H4 (cell line): ENCODE measurements around the gene PKNOX1. TPM values are rescaled to one million over a fixed set of nuclear protein-coding genes. Genes with fewer than 3 reads are reported as not detected.
"Not testable (repeated sequence)": the region's sequence is repeated elsewhere in the genome, so short reads cannot be mapped to it uniquely, and the experiment has no call there.

Source experiments
- DNase-seq: peaks from one replicate; pipeline ENCODE4 v3.0.0-alpha.2; 2015; ENCODE audit warnings: low spot score
- total RNA-seq: library from RNA; depleted of rRNA; stranded (reverse); fragments of >200 nt; shearing (Covaris generic); gene quantifications from 2 replicates; pipeline ENCODE4 v1.2.3, GENCODE V29; 2014; rRNA removed

PKNOX1 gene
- total RNA-seq, 1 experiment from 2014 or later: 31.4 TPM

GRCh38 chr21:43045876-43046821, 71.8 kb downstream of the PKNOX1 start:
- not testable (repeated sequence) for DNase-seq

DNA sequence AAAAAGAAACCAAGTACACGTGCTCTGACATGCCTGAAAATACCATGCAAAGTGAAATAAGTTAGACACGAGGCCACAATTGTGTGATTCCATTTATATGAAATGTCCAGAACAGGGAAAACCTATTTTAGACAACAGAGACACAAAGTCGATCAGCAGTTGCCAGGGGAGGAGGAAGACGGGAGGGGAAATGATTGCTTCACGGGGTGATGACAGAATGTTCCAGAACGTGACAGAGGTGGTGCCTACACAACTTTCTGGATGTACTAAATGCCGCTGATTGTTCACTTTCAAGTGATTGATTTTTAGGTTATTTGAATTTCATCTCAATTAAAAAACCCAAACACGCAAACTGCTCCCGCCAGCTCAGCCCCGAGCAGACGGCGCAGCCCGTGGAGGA, 78.8 kb downstream of the PKNOX1 start:
- DNase-seq: not testable (repeated sequence)

GRCh38 chr21:43062955-43063664, 88.7 kb downstream of the PKNOX1 start:
- DNase-seq: not testable (repeated sequence)

GRCh38 chr21:43064265-43064917, 90.0 kb downstream of the PKNOX1 start:
- DNase-seq: not testable (repeated sequence)

GRCh38 chr21:43065991-43066390, 91.6 kb downstream of the PKNOX1 start:
- DNase-seq: not testable (repeated sequence)

GRCh38 chr21:43066690-43067089, 92.3 kb downstream of the PKNOX1 start:
- not testable (repeated sequence) for DNase-seq

DNA sequence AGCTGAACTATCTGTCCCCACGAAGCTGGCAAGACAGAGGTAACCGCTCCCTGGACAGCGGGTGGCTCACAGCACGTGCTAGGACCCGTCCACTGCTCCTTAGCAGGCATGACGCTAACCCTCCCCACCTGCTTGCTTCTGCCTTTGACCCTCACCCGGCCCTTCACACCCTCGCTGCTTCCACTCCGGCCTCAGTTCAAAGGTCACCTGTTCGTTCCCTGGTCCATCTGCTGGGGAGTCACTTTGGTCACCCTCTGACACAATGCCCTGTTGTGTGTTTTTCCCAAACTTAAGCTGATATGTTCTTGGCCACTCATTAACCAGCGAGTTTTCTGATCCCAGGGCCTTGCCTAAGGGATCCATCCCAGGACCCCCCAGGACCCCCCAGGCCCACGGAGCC, 93.7 kb downstream of the PKNOX1 start:
- not testable (repeated sequence) for DNase-seq

GRCh38 chr21:43069682-43070081, 95.3 kb downstream of the PKNOX1 start:
- not testable (repeated sequence) for DNase-seq

DNA sequence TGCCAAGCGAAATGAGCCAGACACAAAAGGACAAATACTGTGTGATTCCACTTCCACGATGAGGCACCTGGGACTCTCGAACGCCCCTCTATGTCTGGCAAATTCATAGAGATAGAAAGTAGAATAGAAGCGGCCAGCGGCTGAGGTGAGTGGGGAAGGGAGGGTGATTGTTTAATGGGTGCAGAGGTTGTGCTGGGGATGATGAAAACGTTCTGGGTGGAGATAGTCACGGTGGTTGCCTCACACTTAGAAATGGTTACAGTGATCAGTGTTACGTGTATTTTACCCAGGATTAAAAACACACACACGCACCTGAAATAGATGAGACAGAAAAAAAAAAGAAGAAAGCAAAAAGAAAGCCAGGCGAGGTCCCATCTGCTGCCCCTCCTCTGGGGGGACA, 98.4 kb downstream of the PKNOX1 start:
- DNase-seq: not testable (repeated sequence)

- not testable (repeated sequence) for DNase-seq
Measured at GRCh38 chr21:43074401-43075169, 100.2 kb downstream of the PKNOX1 start.

GRCh38 chr21:43075170-43076022, 101.0 kb downstream of the PKNOX1 start, which contains the start of gene CBS:
CBS (minus strand) TSS chr21:43075835; CDS start chr21:43072193, 3,642 bp downstream.
- not testable (repeated sequence) for DNase-seq

DNA sequence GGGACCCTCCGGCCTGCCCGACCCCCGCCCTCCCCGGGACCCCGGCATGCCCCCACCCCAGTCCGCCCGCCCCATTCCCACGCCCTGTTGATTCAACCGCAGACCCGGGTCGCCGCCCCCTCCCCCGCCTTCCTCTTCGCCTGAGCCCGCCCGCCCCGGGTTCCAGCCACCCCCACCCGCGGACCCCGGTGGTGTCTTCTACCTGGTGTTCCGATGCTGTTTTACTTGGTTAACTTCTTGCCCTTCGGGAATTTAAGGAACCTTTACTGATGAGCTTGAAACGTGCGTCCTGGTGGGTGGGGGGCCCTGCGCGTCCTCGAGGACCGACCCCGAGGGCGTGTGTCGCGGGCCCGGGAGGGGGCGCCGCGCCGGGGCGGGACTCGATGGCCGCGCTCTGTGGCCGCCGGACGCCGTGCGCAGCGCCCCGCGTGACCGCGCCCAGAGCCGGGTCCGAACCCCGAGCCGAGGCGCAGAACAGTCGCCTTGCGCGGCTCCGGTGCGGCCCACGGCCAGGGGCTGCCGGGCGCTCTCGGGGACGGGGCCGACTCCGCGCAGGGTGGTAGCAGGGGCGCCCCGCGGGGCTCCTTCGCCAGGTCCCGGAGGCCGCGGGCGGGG, 101.8 kb downstream of the PKNOX1 start:
- not testable (repeated sequence) for DNase-seq

- DNase-seq: not testable (repeated sequence)
Measured at GRCh38 chr21:43076643-43077042, 102.3 kb downstream of the PKNOX1 start.

- not testable (repeated sequence) for DNase-seq
Measured at GRCh38 chr21:43082587-43083300, 108.4 kb downstream of the PKNOX1 start.

Other genes starting within 250 kb of the PKNOX1 start
- gene WDR4, start 95.0 kb upstream of the PKNOX1 start, total RNA-seq: 4.8 and 7.1 TPM in 2 replicates
- gene NDUFV3, start 81.3 kb upstream of the PKNOX1 start, total RNA-seq: 40.9 and 44.0 TPM in 2 replicates
- not detected in 2 replicates for gene ERVH48-1, start 48.9 kb upstream of the PKNOX1 start, total RNA-seq
- 21.6 and 25.5 TPM in 2 replicates for gene CBS, start 101.3 kb downstream of the PKNOX1 start, total RNA-seq
- gene U2AF1, start 133.0 kb downstream of the PKNOX1 start, total RNA-seq: 31.4 and 36.9 TPM in 2 replicates
- gene CRYAA, start 194.4 kb downstream of the PKNOX1 start, total RNA-seq: not detected in 2 replicates